ENCODE data around the gene POLR2J.
A peak's percentile ranks its signal among the peaks of the same experiment; 100 is the strongest.
"Not testable (repeated sequence)": the region's sequence is repeated elsewhere in the genome, so short reads cannot be mapped to it uniquely, and the experiment has no call there.

Gene POLR2J

GRCh38 chr7:102478314-102479208, at the start of gene POLR2J:
Gene POLR2J (minus strand): TSS chr7:102478922. CDS start chr7:102478860, 62 bp downstream.
- peak; percentile 97 for DNase-seq

- DNase-seq: not testable (repeated sequence)
These were observed 49.4 kb upstream of the POLR2J start for GRCh38 chr7:102527822-102528793.

GRCh38 chr7:102527182-102527581, 48.5 kb upstream of the POLR2J start:
- not testable (repeated sequence) for DNase-seq

- DNase-seq: not testable (repeated sequence)
These were observed 46.1 kb upstream of the POLR2J start for GRCh38 chr7:102524803-102525202.

- not testable (repeated sequence) for DNase-seq
These were observed 42.1 kb upstream of the POLR2J start for GRCh38 chr7:102520797-102521196.

- DNase-seq: peak; percentile 39
These were observed 38.9 kb upstream of the POLR2J start, which contains the start of gene RASA4B for GRCh38 chr7:102517550-102518147. Gene RASA4B (minus strand): TSS chr7:102517777. CDS start chr7:102517710, 67 bp downstream.

- DNase-seq: not testable (repeated sequence)
These were observed 38.2 kb upstream of the POLR2J start for GRCh38 chr7:102516951-102517350.

- not testable (repeated sequence) for DNase-seq
These were observed 37.2 kb upstream of the POLR2J start for GRCh38 chr7:102515889-102516288.

- DNase-seq: not testable (repeated sequence)
These were observed 36.4 kb upstream of the POLR2J start for GRCh38 chr7:102514881-102515721.

GRCh38 chr7:102512642-102513221, 34.0 kb upstream of the POLR2J start:
- peak; percentile 47 for DNase-seq

- not testable (repeated sequence) for DNase-seq
These were observed 33.3 kb upstream of the POLR2J start for GRCh38 chr7:102511860-102512522.

- not testable (repeated sequence) for DNase-seq
These were observed 31.9 kb upstream of the POLR2J start for GRCh38 chr7:102510575-102510974.

- not testable (repeated sequence) for DNase-seq
These were observed 28.8 kb upstream of the POLR2J start for GRCh38 chr7:102507410-102508088.

- DNase-seq: not testable (repeated sequence)
These were observed 26.8 kb upstream of the POLR2J start for GRCh38 chr7:102505298-102506185.

GRCh38 chr7:102503141-102503540, 24.4 kb upstream of the POLR2J start:
- not testable (repeated sequence) for DNase-seq

- not testable (repeated sequence) for DNase-seq
These were observed 19.6 kb upstream of the POLR2J start for GRCh38 chr7:102498321-102498720.

- DNase-seq: not testable (repeated sequence)
These were observed 18.6 kb upstream of the POLR2J start for GRCh38 chr7:102497308-102497707.

GRCh38 chr7:102496861-102497260, 18.1 kb upstream of the POLR2J start:
- DNase-seq: not testable (repeated sequence)
